Measurements from ENCODE around the gene METTL2A.
"Not testable (repeated sequence)": the region's sequence is repeated elsewhere in the genome, so short reads cannot be mapped to it uniquely, and the experiment has no call there.

The METTL2A gene

GRCh38 chr17:62473030-62473982 is 49.6 kb downstream of the METTL2A start:
- DNase-seq = not testable (repeated sequence)

GRCh38 chr17:62477111-62477510 is 53.4 kb downstream of the METTL2A start:
- not testable (repeated sequence) for DNase-seq

- not testable (repeated sequence) for DNase-seq
These were observed 54.2 kb downstream of the METTL2A start for GRCh38 chr17:62477718-62478408.

GRCh38 chr17:62478424-62478879 is 54.8 kb downstream of the METTL2A start, which contains the start of gene TLK2:
TSS of gene TLK2 (plus strand) at chr17:62478825. CDS start at chr17:62481126, 2,301 bp downstream.
- no peak for DNase-seq

GRCh38 chr17:62478880-62479638 is 55.4 kb downstream of the METTL2A start:
- not testable (repeated sequence) for DNase-seq

- DNase-seq = not testable (repeated sequence)
These were observed 56.1 kb downstream of the METTL2A start for GRCh38 chr17:62479639-62480258.

- DNase-seq = not testable (repeated sequence)
These were observed 58.9 kb downstream of the METTL2A start for GRCh38 chr17:62482553-62482952.

- DNase-seq = not testable (repeated sequence)
These were observed 67.3 kb downstream of the METTL2A start for GRCh38 chr17:62490990-62491389.

GRCh38 chr17:62493049-62493655 is 69.5 kb downstream of the METTL2A start:
- not testable (repeated sequence) for DNase-seq

- not testable (repeated sequence) for DNase-seq
These were observed 70.4 kb downstream of the METTL2A start for GRCh38 chr17:62494073-62494472.

- DNase-seq = not testable (repeated sequence)
These were observed 72.6 kb downstream of the METTL2A start for GRCh38 chr17:62496344-62496743.

GRCh38 chr17:62498796-62499195 is 75.1 kb downstream of the METTL2A start:
- DNase-seq = not testable (repeated sequence)

Data from SIG-M5 (cell line).